Mesodermal cell (in vitro differentiated cells): ENCODE measurements around the gene AGPS.

ENCODE experiments used
- H3K27ac ChIP-seq: 2 replicates; pipeline ENCODE4 v1.7.0; 2013; ENCODE audit warnings: mild to moderate bottlenecking, low read depth, low read length, moderate library complexity; ENCODE audit not compliant: severe bottlenecking
- H3K36me3 ChIP-seq: 2 replicates; pipeline ENCODE4 v1.7.1; 2013; ENCODE audit warnings: mild to moderate bottlenecking, low read length, moderate library complexity; ENCODE audit not compliant: control insufficient read depth, insufficient read depth
- H3K4me1 ChIP-seq: one replicate; pipeline ENCODE4 v1.7.1; 2013; ENCODE audit warnings: mild to moderate bottlenecking, low read length; ENCODE audit not compliant: insufficient read depth, control insufficient read depth, poor library complexity, severe bottlenecking
- H3K4me3 ChIP-seq: 2 replicates; pipeline ENCODE4 v1.7.0; 2013; ENCODE audit warnings: low read length, control low read depth, mild to moderate bottlenecking; ENCODE audit not compliant: insufficient read depth, poor library complexity, severe bottlenecking; ENCODE audit errors: extremely low read depth
- H3K9me3 ChIP-seq: 2 replicates; pipeline ENCODE4 v1.7.1; 2013; ENCODE audit warnings: mild to moderate bottlenecking, low read length, moderate library complexity; ENCODE audit not compliant: control insufficient read depth
- WGBS, 2 experiments: methylation state at CpG; one replicate each; pipeline ENCODE4 v1.1.5; 2013; ENCODE audit warnings: missing lambda C conversion rate in 2 of 2; ENCODE audit not compliant: insufficient coverage in 2 of 2; 5-methylcytosine and 5-hydroxymethylcytosine counted together

Gene AGPS

GRCh38 chr2:177495945-177496344 lies 103.4 kb downstream of the AGPS start:
- peaks cover 8% of the 10 kb centered on the region for H3K36me3 ChIP-seq
- no peaks in the 10 kb centered on the region for H3K4me1 ChIP-seq
- H3K27ac ChIP-seq, result no peak overlapping the region
- WGBS, 2 experiments, result no CpG with 5 or more reads among the region's 2 CpGs
- no peaks in the 10 kb centered on the region for H3K9me3 ChIP-seq
- H3K4me3 ChIP-seq, result no peak overlapping the region

GRCh38 chr2:177496921-177497320 lies 104.3 kb downstream of the AGPS start:
- H3K4me1 ChIP-seq, result no peaks in the 10 kb centered on the region
- H3K9me3 ChIP-seq, result no peaks in the 10 kb centered on the region
- 75% methylated on average over 1 of the region's 2 CpGs; no CpG with 5 or more reads in 1 of the 2 experiments for WGBS, 2 experiments
- no peak overlapping the region for H3K27ac ChIP-seq
- no peak overlapping the region for H3K4me3 ChIP-seq
- H3K36me3 ChIP-seq, result peaks cover 8% of the 10 kb centered on the region

- Histone ChIP-seq H3K36me3 (no peaks in the 10 kb centered on the region), H3K9me3 (no peaks in the 10 kb centered on the region), H3K4me3 (no peak overlapping the region), H3K4me1 (no peaks in the 10 kb centered on the region), H3K27ac (no peak overlapping the region)
- WGBS, 2 experiments, result no CpG with 5 or more reads among the region's 1 CpG
Observed at GRCh38 chr2:177501186-177501585, 108.6 kb downstream of the AGPS start.

- Histone ChIP-seq H3K4me3 (no peak overlapping the region), H3K9me3 (no peaks in the 10 kb centered on the region), H3K27ac (no peak overlapping the region), H3K4me1 (no peaks in the 10 kb centered on the region), H3K36me3 (peaks cover 6% of the 10 kb centered on the region)
Observed at GRCh38 chr2:177506505-177506904, 113.9 kb downstream of the AGPS start.

- no peak overlapping the region for H3K4me3 ChIP-seq
- H3K9me3 ChIP-seq, result no peaks in the 10 kb centered on the region
- no peak overlapping the region for H3K27ac ChIP-seq
- WGBS, 2 experiments, result no CpG with 5 or more reads among the region's 2 CpGs
- peaks cover 6% of the 10 kb centered on the region for H3K36me3 ChIP-seq
- no peaks in the 10 kb centered on the region for H3K4me1 ChIP-seq
Observed at GRCh38 chr2:177506998-177507397, 114.4 kb downstream of the AGPS start.

- H3K4me3 ChIP-seq, result no peak overlapping the region
- H3K4me1 ChIP-seq, result no peaks in the 10 kb centered on the region
- no peak overlapping the region for H3K27ac ChIP-seq
- H3K9me3 ChIP-seq, result no peaks in the 10 kb centered on the region
- peaks cover 22% of the 10 kb centered on the region for H3K36me3 ChIP-seq
- WGBS, 2 experiments, result 100% methylated on average over 2 of the region's 4 CpGs; no CpG with 5 or more reads in 1 of the 2 experiments
Observed at GRCh38 chr2:177516824-177517544, 124.4 kb downstream of the AGPS start.

- Histone ChIP-seq H3K27ac (no peak overlapping the region), H3K4me1 (no peaks in the 10 kb centered on the region), H3K36me3 (peaks cover 22% of the 10 kb centered on the region), H3K9me3 (no peaks in the 10 kb centered on the region), H3K4me3 (no peak overlapping the region)
- WGBS, 2 experiments, result 82 to 100% methylated on average over 1 of the region's 2 CpGs
Observed at GRCh38 chr2:177518754-177519153, 126.2 kb downstream of the AGPS start.

- Histone ChIP-seq H3K27ac (no peak overlapping the region), H3K4me1 (no peaks in the 10 kb centered on the region), H3K36me3 (peaks cover 21% of the 10 kb centered on the region), H3K4me3 (no peak overlapping the region), H3K9me3 (no peaks in the 10 kb centered on the region)
Observed at GRCh38 chr2:177519534-177520115, 127.1 kb downstream of the AGPS start.

GRCh38 chr2:177520324-177520723 lies 127.8 kb downstream of the AGPS start:
- Histone ChIP-seq H3K27ac (no peak overlapping the region), H3K4me1 (no peaks in the 10 kb centered on the region), H3K36me3 (peaks cover 24% of the 10 kb centered on the region), H3K9me3 (no peaks in the 10 kb centered on the region), H3K4me3 (no peak overlapping the region)
- 90 to 100% methylated on average over 1 of the region's 2 CpGs for WGBS, 2 experiments

- Histone ChIP-seq H3K36me3 (peaks cover 32% of the 10 kb centered on the region), H3K9me3 (no peaks in the 10 kb centered on the region), H3K27ac (no peak overlapping the region), H3K4me1 (no peaks in the 10 kb centered on the region), H3K4me3 (no peak overlapping the region)
- 67 to 89% methylated on average over 1 of the region's 3 CpGs for WGBS, 2 experiments
Observed at GRCh38 chr2:177523781-177524180, 131.2 kb downstream of the AGPS start.

- H3K36me3 ChIP-seq, result peaks cover 32% of the 10 kb centered on the region
- no peak overlapping the region for H3K4me3 ChIP-seq
- H3K4me1 ChIP-seq, result no peaks in the 10 kb centered on the region
- H3K9me3 ChIP-seq, result no peaks in the 10 kb centered on the region
- no peak overlapping the region for H3K27ac ChIP-seq
- no CpG with 5 or more reads among the region's 3 CpGs for WGBS, 2 experiments
Observed at GRCh38 chr2:177525351-177525924, 132.9 kb downstream of the AGPS start.
